Activated naive CD4-positive, alpha-beta T cell treated with anti-CD3 and anti-CD28 coated beads, Interleukin-2, amount 10 ng/mL, durations not matched to agents 5 hours and 36 hours (primary cell): ENCODE measurements around the gene DEFB121. TPM values are rescaled to one million over a fixed set of nuclear protein-coding genes. Genes with fewer than 3 reads are reported as not detected.

ENCODE experiments used
- total RNA-seq, 2 experiments: library from RNA; stranded (reverse); gene quantifications; one replicate each; pipeline ENCODE4 v1.2.3, GENCODE V29; 2021

DEFB121 gene
- not detected for total RNA-seq

GRCh38 chr20:31406115-31406514 is at the start of gene DEFB121:
DEFB121 (minus strand) TSS chr20:31406215; CDS start chr20:31406152, 63 bp downstream.

GRCh38 chr20:31440012-31440659 is 34.1 kb upstream of the DEFB121 start, which contains the start of gene DEFB123:
DEFB123 (plus strand) TSS chr20:31440632; CDS start chr20:31440699, 67 bp downstream.

GRCh38 chr20:31390490-31390889 is 15.5 kb downstream of the DEFB121 start, which contains the start of gene DEFB119:
DEFB119 (minus strand) TSS chr20:31390590; CDS start chr20:31390483, 107 bp downstream.

GRCh38 chr20:31368301-31368700 is 37.7 kb downstream of the DEFB121 start, which contains the start of gene DEFB118:
DEFB118 (plus strand) TSS chr20:31368601; CDS start chr20:31368651, 50 bp downstream.

Other genes with a start within 250 kb of the DEFB121 start
- not detected for gene DEFB115, start 148.6 kb downstream of the DEFB121 start, total RNA-seq
- not detected for gene DEFB116, start 97.6 kb downstream of the DEFB121 start, total RNA-seq
- not detected for gene DEFB118, start 37.6 kb downstream of the DEFB121 start, total RNA-seq
- not detected for gene DEFB119, start 15.6 kb downstream of the DEFB121 start, total RNA-seq
- not detected for gene DEFB123, start 34.4 kb upstream of the DEFB121 start, total RNA-seq
- gene DEFB124, start 68.9 kb upstream of the DEFB121 start, total RNA-seq, result not detected
- gene REM1, start 69.1 kb upstream of the DEFB121 start, total RNA-seq, result not detected
- gene HM13, start 108.2 kb upstream of the DEFB121 start, total RNA-seq, result 100 to 1,000 TPM; 133 to 145 TPM
- under 1 TPM; 0.35 to 0.53 TPM for gene ID1, start 199.1 kb upstream of the DEFB121 start, total RNA-seq
- gene COX4I2, start 231.7 kb upstream of the DEFB121 start, total RNA-seq, result not detected